HG02571 (cell line): ENCODE measurements around the gene SDK2.

ENCODE experiments used
- ATAC-seq: cut with Tn5 transposase; IDR thresholded peaks from one replicate; pipeline ENCODE4 v1.9.1; 2021; ENCODE audit warnings: mild to moderate bottlenecking, moderate library complexity; ENCODE audit not compliant: unreplicated experiment

SDK2 gene

GRCh38 chr17:73588301-73588846, 55.9 kb downstream of the SDK2 start:
- ATAC-seq = no peak

- no peak for ATAC-seq
Observed at GRCh38 chr17:73586921-73587602, 57.2 kb downstream of the SDK2 start.

GRCh38 chr17:73586275-73586832, 57.9 kb downstream of the SDK2 start:
- ATAC-seq = no peak

GRCh38 chr17:73585583-73585982, 58.7 kb downstream of the SDK2 start:
- ATAC-seq = no peak

- no peak for ATAC-seq
Observed at GRCh38 chr17:73584987-73585386, 59.3 kb downstream of the SDK2 start.

- ATAC-seq = no peak
Observed at GRCh38 chr17:73584049-73584448, 60.2 kb downstream of the SDK2 start.

GRCh38 chr17:73582821-73583220, 61.4 kb downstream of the SDK2 start:
- no peak for ATAC-seq

GRCh38 chr17:73582359-73582758, 61.9 kb downstream of the SDK2 start:
- ATAC-seq = no peak

GRCh38 chr17:73581379-73581778, 62.9 kb downstream of the SDK2 start:
- no peak for ATAC-seq

- no peak for ATAC-seq
Observed at GRCh38 chr17:73580073-73580710, 64.1 kb downstream of the SDK2 start.

- ATAC-seq = no peak
Observed at GRCh38 chr17:73576556-73577098, 67.6 kb downstream of the SDK2 start.

GRCh38 chr17:73575470-73576221, 68.6 kb downstream of the SDK2 start:
- no peak for ATAC-seq

GRCh38 chr17:73571511-73572130, 72.6 kb downstream of the SDK2 start:
- ATAC-seq = no peak

- ATAC-seq = no peak
Observed at GRCh38 chr17:73569762-73570319, 74.4 kb downstream of the SDK2 start.

GRCh38 chr17:73568934-73569333, 75.3 kb downstream of the SDK2 start:
- ATAC-seq = no peak

- no peak for ATAC-seq
Observed at GRCh38 chr17:73566905-73567782, 77.1 kb downstream of the SDK2 start.

GRCh38 chr17:73564843-73565242, 79.4 kb downstream of the SDK2 start:
- ATAC-seq = no peak

- ATAC-seq = no peak
Observed at GRCh38 chr17:73562896-73563295, 81.3 kb downstream of the SDK2 start.

- no peak for ATAC-seq
Observed at GRCh38 chr17:73561111-73561510, 83.1 kb downstream of the SDK2 start.
